Measurements from ENCODE around the gene RBM5.

- TF ChIP-seq SREBF1 (IDR thresholded peaks at IDR 0.05; ENCODE audit: low read length): no peak
- no peak for TF ChIP-seq SRF (IDR thresholded peaks at IDR 0.05; ENCODE audit: low read depth in 2 of 2, low read length in 2 of 2)
- TF ChIP-seq POLR2A (IDR thresholded peaks at IDR 0.05; ENCODE audit: low read depth, low read length): no peak
- no peak for TF ChIP-seq SMARCA5 (IDR thresholded peaks at IDR 0.05)
- no peak for TF ChIP-seq CTCF (IDR thresholded peaks at IDR 0.05 in 2 of 3, conservative IDR thresholded peaks at IDR 0.05 in 1 of 3; ENCODE audit: control insufficient read depth in 2 of 3, extremely low read depth in 1 of 3, insufficient read depth in 1 of 3, low read depth in 3 of 3, low read length in 3 of 3)
- no peak for TF ChIP-seq ZNF274 (IDR thresholded peaks at IDR 0.05; ENCODE audit: insufficient read depth, insufficient read length)
Measured at GRCh38 chr3:50078091-50078490, 10.6 kb upstream of the RBM5 start.
